Natural killer cell treated with Interleukin-12 subunit alpha and Interleukin-12 subunit beta and Interleukin-15 and Interleukin-18, amount 100 ng/mL, for 72 hours (primary cell): ENCODE data around the gene RXRG. TPM values are rescaled to one million over a fixed set of nuclear protein-coding genes. Genes with fewer than 3 reads are reported as not detected.

Experiments
- ATAC-seq, 2 donors: fragments of 150-1000 bp; cut with Tn5 transposase in 1 of 2; sonication (Bioruptor Pico), chemical (Tn5 transposase) in 1 of 2; 2 replicates each; pipeline ENCODE4 v1.10.0; 2021
- DNase-seq: peaks from one replicate; pipeline ENCODE4 v3.0.0; 2022; ENCODE audit warnings: low spot score
- H3K27ac Mint-ChIP-seq, 2 donors: 1 replicate in 1 of 2; 2 replicates in 1 of 2; pipeline ENCODE4 v1.8.0; 2022; ENCODE audit warnings: mixed read lengths in 2 of 2, mild to moderate bottlenecking in 1 of 2, moderate library complexity in 1 of 2
- H3K27me3 Mint-ChIP-seq, 2 donors: 1 replicate in 1 of 2; 2 replicates in 1 of 2; pipeline ENCODE4 v1.8.0; 2022; ENCODE audit warnings: mixed read lengths in 2 of 2
- H3K36me3 Mint-ChIP-seq: one replicate; pipeline ENCODE4 v1.8.0; 2022; ENCODE audit warnings: mixed read lengths
- H3K4me1 Mint-ChIP-seq, 2 donors: 1 replicate in 1 of 2; 2 replicates in 1 of 2; pipeline ENCODE4 v1.8.0; 2022; ENCODE audit warnings: low read depth in 2 of 2, mixed read lengths in 2 of 2, mild to moderate bottlenecking in 1 of 2
- H3K4me3 Mint-ChIP-seq: one replicate; pipeline ENCODE4 v1.8.0; 2022; ENCODE audit warnings: mixed read lengths
- H3K9me3 Mint-ChIP-seq: 2 replicates; pipeline ENCODE4 v1.8.0; 2022; ENCODE audit warnings: mixed read lengths
- total RNA-seq, 2 donors: library from RNA; stranded (reverse); gene quantifications; one replicate each; pipeline ENCODE4 v1.2.3, GENCODE V29; 2022

Gene RXRG
- total RNA-seq, 2 donors from 2014 or later = not detected

- no peak for ATAC-seq
Measured at GRCh38 chr1:165387961-165388360, 57.0 kb downstream of the RXRG start.

GRCh38 chr1:165387505-165387904, 57.4 kb downstream of the RXRG start:
- H3K27ac Mint-ChIP-seq = no peak overlapping the region

More at GRCh38 chr1:165387961-165388360, 57.0 kb downstream of the RXRG start:
- no peak for DNase-seq
- Mint-ChIP-seq H3K4me3 (no peak overlapping the region), H3K4me1 (peaks cover 3 to 4% of the 10 kb centered on the region in 2 donors), H3K9me3 (no peaks in the 10 kb centered on the region), H3K27me3 (peaks cover 54 to 81% of the 10 kb centered on the region in 2 donors), H3K27ac (no peak overlapping the region), H3K36me3 (no peaks in the 10 kb centered on the region)

GRCh38 chr1:165383599-165384405, 61.1 kb downstream of the RXRG start:
- Mint-ChIP-seq H3K27me3 (peaks cover 48 to 74% of the 10 kb centered on the region in 2 donors), H3K4me3 (no peak overlapping the region)

More at GRCh38 chr1:165387505-165387904, 57.4 kb downstream of the RXRG start:
- Mint-ChIP-seq H3K27me3 (peaks cover 52 to 81% of the 10 kb centered on the region in 2 donors), H3K4me3 (no peak overlapping the region), H3K4me1 (no peaks in the 10 kb centered on the region), H3K36me3 (no peaks in the 10 kb centered on the region), H3K9me3 (no peaks in the 10 kb centered on the region)
- ATAC-seq (no peak), DNase-seq (no peak)

GRCh38 chr1:165383067-165383466, 61.9 kb downstream of the RXRG start:
- Mint-ChIP-seq H3K36me3 (no peaks in the 10 kb centered on the region), H3K27me3 (peaks cover 43 to 67% of the 10 kb centered on the region in 2 donors)

More at GRCh38 chr1:165383599-165384405, 61.1 kb downstream of the RXRG start:
- Mint-ChIP-seq H3K27ac (no peak overlapping the region), H3K9me3 (no peaks in the 10 kb centered on the region), H3K36me3 (no peaks in the 10 kb centered on the region), H3K4me1 (no peaks in the 10 kb centered on the region)
- DNase-seq = no peak
- ATAC-seq = no peak

GRCh38 chr1:165381745-165382505, 63.0 kb downstream of the RXRG start:
- Mint-ChIP-seq H3K4me1 (peaks cover 2 to 3% of the 10 kb centered on the region in 2 donors), H3K9me3 (no peaks in the 10 kb centered on the region), H3K27me3 (peaks cover 40 to 60% of the 10 kb centered on the region in 2 donors), H3K4me3 (no peak overlapping the region), H3K36me3 (no peaks in the 10 kb centered on the region), H3K27ac (no peak overlapping the region)
- ATAC-seq (no peak), DNase-seq (no peak)

More at GRCh38 chr1:165383067-165383466, 61.9 kb downstream of the RXRG start:
- Mint-ChIP-seq H3K4me1 (no peaks in the 10 kb centered on the region), H3K4me3 (no peak overlapping the region), H3K9me3 (no peaks in the 10 kb centered on the region), H3K27ac (no peak overlapping the region)
- ATAC-seq = peak in 1 of 2 donors; percentile 39
- no peak for DNase-seq

GRCh38 chr1:165376811-165377311, 68.1 kb downstream of the RXRG start:
- H3K9me3 Mint-ChIP-seq = no peaks in the 10 kb centered on the region

GRCh38 chr1:165376041-165376810, 68.7 kb downstream of the RXRG start:
- H3K36me3 Mint-ChIP-seq = no peaks in the 10 kb centered on the region
- no peaks in the 10 kb centered on the region for H3K9me3 Mint-ChIP-seq
- peak overlapping the region; percentile 67 for H3K4me3 Mint-ChIP-seq
- peaks cover 47 to 68% of the 10 kb centered on the region in 2 donors for H3K27me3 Mint-ChIP-seq
- DNase-seq (no peak), ATAC-seq (peak; percentile 68 to 69)
- no peak overlapping the region for H3K27ac Mint-ChIP-seq
- peaks cover 11 to 14% of the 10 kb centered on the region in 2 donors for H3K4me1 Mint-ChIP-seq

More at GRCh38 chr1:165376811-165377311, 68.1 kb downstream of the RXRG start:
- peaks cover 11 to 14% of the 10 kb centered on the region in 2 donors for H3K4me1 Mint-ChIP-seq
- DNase-seq = no peak
- no peak overlapping the region for H3K27ac Mint-ChIP-seq
- peaks cover 45 to 67% of the 10 kb centered on the region in 2 donors for H3K27me3 Mint-ChIP-seq
- ATAC-seq = peak in 1 of 2 donors; percentile 11
- peak overlapping the region; percentile 67 for H3K4me3 Mint-ChIP-seq
- no peaks in the 10 kb centered on the region for H3K36me3 Mint-ChIP-seq

- no peaks in the 10 kb centered on the region for H3K36me3 Mint-ChIP-seq
- H3K4me3 Mint-ChIP-seq = peak overlapping the region; percentile 30
- H3K4me1 Mint-ChIP-seq = peaks cover 11 to 14% of the 10 kb centered on the region in 2 donors
- no peaks in the 10 kb centered on the region for H3K9me3 Mint-ChIP-seq
- ATAC-seq (no peak), DNase-seq (no peak)
- H3K27ac Mint-ChIP-seq = no peak overlapping the region
- H3K27me3 Mint-ChIP-seq = peaks cover 52 to 71% of the 10 kb centered on the region in 2 donors
Measured at GRCh38 chr1:165375623-165376022, 69.3 kb downstream of the RXRG start.

- no peak for ATAC-seq
- Mint-ChIP-seq H3K4me3 (no peak overlapping the region), H3K36me3 (no peaks in the 10 kb centered on the region), H3K4me1 (peaks cover 9 to 10% of the 10 kb centered on the region in 2 donors), H3K27me3 (peaks cover 44 to 70% of the 10 kb centered on the region in 2 donors), H3K27ac (no peak overlapping the region), H3K9me3 (no peaks in the 10 kb centered on the region)
- DNase-seq = no peak
Measured at GRCh38 chr1:165371588-165372225, 73.2 kb downstream of the RXRG start.

GRCh38 chr1:165369255-165369848, 75.6 kb downstream of the RXRG start:
- Mint-ChIP-seq H3K27me3 (peaks cover 45 to 70% of the 10 kb centered on the region in 2 donors), H3K4me1 (peaks cover 0 to 4% of the 10 kb centered on the region in 2 donors), H3K27ac (no peak overlapping the region), H3K36me3 (no peaks in the 10 kb centered on the region), H3K4me3 (no peak overlapping the region), H3K9me3 (no peaks in the 10 kb centered on the region)
- no peak for ATAC-seq
- no peak for DNase-seq

- H3K36me3 Mint-ChIP-seq = no peaks in the 10 kb centered on the region
- DNase-seq (peak; percentile 74), ATAC-seq (peak; percentile 68)
- H3K9me3 Mint-ChIP-seq = no peaks in the 10 kb centered on the region
- H3K4me1 Mint-ChIP-seq = peaks cover 0 to 4% of the 10 kb centered on the region in 2 donors
- no peak overlapping the region for H3K4me3 Mint-ChIP-seq
- H3K27ac Mint-ChIP-seq = no peak overlapping the region
- peaks cover 45 to 66% of the 10 kb centered on the region in 2 donors for H3K27me3 Mint-ChIP-seq
Measured at GRCh38 chr1:165367375-165367993, 77.4 kb downstream of the RXRG start.

- Mint-ChIP-seq H3K4me1 (peaks cover 0 to 4% of the 10 kb centered on the region in 2 donors), H3K4me3 (no peak overlapping the region), H3K9me3 (no peaks in the 10 kb centered on the region), H3K36me3 (no peaks in the 10 kb centered on the region), H3K27ac (no peak overlapping the region), H3K27me3 (peaks cover 41 to 48% of the 10 kb centered on the region in 2 donors)
- DNase-seq (no peak), ATAC-seq (no peak)
Measured at GRCh38 chr1:165365341-165365740, 79.6 kb downstream of the RXRG start.
